Choroid plexus epithelial cell (primary cell): ENCODE measurements around the gene GASK1A.

Experiments
- DNase-seq: peaks from one replicate; pipeline ENCODE4 v3.0.0-alpha.2; 2010; ENCODE audit warnings: low read depth
- H3K4me3 ChIP-seq: 2 replicates; pipeline ENCODE4 v1.5.1; 2011; ENCODE audit warnings: low read depth, mild to moderate bottlenecking, control low read depth, low read length, moderate library complexity
- TF ChIP-seq, protein P1 (sequence below): conservative IDR thresholded peaks from 2 replicates; pipeline ENCODE4 v1.5.1; 2011; ENCODE audit warnings: low read depth, mild to moderate bottlenecking, control low read depth, inconsistent platforms, low read length, moderate library complexity

Gene GASK1A

DNA sequence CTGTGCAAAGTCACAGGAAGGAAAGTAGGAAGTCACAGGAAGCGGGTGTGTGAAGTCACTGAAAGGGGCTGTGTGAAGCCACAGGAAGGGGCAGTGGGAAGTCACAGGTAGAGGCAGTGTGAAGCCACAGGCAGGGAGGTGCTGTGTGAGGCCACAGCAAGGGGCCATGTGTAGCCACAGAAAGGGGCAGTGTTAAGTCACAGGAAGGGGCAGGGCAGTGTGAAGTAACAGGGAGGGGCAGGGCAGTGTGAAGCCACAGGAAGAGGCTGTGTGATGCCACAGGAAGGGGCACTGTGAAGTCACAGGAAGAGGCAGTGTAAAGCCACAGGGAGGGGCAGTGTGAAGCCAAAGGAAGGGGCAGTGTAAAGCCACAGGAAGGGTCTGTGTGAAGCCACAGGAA lies 36.5 kb downstream of the GASK1A start:
- DNase-seq: no peak
- TF ChIP-seq, protein P1, sequence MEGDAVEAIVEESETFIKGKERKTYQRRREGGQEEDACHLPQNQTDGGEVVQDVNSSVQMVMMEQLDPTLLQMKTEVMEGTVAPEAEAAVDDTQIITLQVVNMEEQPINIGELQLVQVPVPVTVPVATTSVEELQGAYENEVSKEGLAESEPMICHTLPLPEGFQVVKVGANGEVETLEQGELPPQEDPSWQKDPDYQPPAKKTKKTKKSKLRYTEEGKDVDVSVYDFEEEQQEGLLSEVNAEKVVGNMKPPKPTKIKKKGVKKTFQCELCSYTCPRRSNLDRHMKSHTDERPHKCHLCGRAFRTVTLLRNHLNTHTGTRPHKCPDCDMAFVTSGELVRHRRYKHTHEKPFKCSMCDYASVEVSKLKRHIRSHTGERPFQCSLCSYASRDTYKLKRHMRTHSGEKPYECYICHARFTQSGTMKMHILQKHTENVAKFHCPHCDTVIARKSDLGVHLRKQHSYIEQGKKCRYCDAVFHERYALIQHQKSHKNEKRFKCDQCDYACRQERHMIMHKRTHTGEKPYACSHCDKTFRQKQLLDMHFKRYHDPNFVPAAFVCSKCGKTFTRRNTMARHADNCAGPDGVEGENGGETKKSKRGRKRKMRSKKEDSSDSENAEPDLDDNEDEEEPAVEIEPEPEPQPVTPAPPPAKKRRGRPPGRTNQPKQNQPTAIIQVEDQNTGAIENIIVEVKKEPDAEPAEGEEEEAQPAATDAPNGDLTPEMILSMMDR: no peak
- H3K4me3 ChIP-seq: no peak overlapping the region

DNA sequence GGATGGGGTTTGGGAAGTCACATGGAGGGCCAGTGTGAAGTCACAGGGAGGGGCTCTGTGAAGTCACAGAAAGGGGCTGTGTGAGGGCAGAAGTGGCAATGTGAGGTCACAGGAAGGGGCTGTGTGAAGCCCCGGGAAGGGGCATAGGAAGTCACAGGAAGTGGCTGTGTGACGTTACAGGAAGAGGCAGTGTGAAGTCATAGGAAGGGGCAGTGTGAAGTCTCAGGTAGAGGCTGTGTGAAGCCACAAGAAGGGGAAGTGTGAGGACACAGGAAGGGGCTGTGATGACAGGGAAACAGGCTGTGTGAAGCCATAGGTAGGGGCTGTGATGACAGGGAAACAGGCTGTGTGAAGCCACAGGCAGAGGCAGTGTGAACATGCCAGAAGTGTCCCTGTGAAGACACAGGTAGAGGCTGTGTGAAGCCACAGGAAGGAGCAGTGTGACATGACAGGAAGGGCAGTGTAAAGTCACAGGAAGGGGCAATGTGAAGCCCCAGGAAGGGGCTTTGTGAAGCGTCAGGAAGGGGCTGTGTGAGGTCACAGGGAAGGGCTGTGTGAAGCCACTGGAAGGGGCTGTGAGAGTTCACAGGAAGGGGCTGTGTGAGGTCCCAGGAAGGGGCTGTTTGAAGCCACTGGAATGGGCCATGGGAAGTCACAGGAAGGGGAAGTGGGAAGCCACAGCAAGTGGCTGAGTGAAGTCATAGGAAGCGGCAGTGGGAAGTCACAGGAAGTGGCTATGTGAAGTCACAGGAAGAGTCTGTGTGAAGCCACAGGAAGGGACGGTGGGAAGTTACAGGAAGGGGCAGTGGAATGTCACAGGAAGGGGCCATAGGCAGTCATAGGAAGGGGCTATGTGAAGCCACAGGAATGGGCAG lies 37.1 kb downstream of the GASK1A start:
- TF ChIP-seq, protein P1: no peak
- no peak overlapping the region for H3K4me3 ChIP-seq
- DNase-seq: no peak

GRCh38 chr3:43017004-43017403 lies 37.9 kb downstream of the GASK1A start:
- no peak for DNase-seq
- TF ChIP-seq, protein P1: no peak
- no peak overlapping the region for H3K4me3 ChIP-seq

DNA sequence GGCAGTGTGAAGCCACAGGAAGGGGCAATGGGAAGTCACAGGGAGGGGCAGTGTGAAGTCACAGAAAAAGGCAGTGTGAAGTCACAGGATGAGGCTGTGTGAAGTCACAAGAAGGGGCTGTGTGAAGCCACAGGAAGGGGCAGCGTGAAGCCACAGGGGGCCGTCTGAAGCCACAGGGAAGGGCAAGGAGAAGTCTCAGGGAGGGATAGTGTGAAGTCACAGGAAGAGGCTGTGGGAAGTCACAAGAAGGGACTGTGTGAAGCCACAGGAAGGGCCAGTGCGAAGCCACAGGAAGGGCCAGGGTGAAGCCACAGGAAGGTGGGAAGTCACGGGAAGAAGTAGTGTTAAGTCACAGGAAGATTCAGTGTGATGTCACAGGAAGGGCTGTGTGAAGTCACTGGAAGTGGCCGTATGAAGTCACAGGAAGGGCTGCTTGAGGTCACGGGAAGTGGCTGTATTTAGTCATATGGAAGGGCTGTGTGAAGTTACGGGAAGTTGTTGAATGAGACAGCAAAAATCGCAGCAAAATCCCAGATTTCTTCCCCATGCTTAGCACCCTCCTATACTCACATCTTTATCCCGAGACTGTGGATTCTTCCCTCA lies 38.6 kb downstream of the GASK1A start:
- TF ChIP-seq, protein P1: no peak
- H3K4me3 ChIP-seq: no peak overlapping the region
- DNase-seq: no peak

GRCh38 chr3:43018246-43018645 lies 39.1 kb downstream of the GASK1A start:
- no peak for DNase-seq
- TF ChIP-seq, protein P1: no peak
- no peak overlapping the region for H3K4me3 ChIP-seq

DNA sequence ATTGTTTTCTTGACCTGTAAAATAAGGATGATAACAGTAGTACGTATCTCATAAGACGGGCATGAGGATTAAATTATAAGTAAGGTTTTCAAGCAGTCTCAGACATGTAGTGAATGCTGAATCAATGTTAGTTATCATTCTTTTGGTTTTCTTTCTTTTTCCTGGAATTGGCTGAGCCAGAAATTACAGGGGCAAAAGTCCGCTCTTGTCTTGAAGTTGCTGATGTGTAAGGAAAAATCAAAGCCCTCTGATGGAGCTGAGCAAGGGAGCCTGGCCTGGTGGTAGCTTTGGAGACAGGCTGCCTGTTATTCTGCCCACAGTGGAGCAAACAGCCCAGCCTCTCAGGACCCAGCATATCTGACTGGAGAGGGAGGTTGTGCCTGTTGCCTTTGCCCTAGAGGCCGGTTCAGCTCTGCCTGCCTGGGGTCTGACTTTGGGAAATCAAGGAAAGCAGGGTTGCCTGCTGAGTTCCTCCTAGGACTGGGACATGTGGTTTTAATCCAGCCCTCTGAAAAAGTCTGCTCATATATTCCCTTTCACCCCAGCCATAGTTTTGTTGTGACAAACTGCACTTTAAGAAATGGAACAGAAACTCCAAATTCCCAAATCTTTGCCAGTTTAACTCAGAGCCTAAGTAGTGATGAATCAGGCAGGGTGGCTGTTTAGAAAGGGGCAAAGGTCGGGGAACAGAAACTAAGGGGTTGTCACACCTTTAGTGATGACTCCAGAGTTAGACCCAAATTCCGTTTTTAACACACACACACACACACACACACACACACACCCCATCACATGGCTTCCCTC lies 40.1 kb downstream of the GASK1A start:
- no peak overlapping the region for H3K4me3 ChIP-seq
- no peak for DNase-seq
- TF ChIP-seq, protein P1: no peak
